ENCODE results near the gene TMEM74B. TPM values are rescaled to one million over a fixed set of nuclear protein-coding genes. Genes with fewer than 3 reads are reported as not detected.

Gene TMEM74B
- total RNA-seq, 1 donor from 2014 or later: 1.9 TPM

DNA sequence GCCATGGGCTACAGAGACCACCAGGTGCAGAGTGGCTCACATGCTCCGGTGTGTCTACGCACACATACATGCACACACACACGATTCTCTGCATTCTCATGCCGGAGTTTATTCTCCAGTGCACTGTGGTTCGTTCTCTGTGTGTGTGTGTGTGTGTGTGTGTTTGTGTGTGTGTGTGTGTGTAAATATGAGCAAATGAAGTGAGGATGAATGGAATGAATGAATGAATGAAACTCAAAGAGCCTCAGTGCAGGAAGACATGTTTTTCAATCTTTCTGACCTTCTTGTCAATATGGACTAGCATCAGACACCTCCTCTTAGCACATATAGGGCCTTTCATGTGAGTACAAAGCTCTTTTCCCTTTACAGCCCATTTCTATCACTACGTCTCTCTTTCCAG is 1.6 kb downstream of the TMEM74B start:
- peaks cover 27% of the 10 kb centered on the region for H3K27me3 Mint-ChIP-seq
- no peaks in the 10 kb centered on the region for H3K9me3 Mint-ChIP-seq
- H3K27ac Mint-ChIP-seq: no peak overlapping the region
- peaks cover 10% of the 10 kb centered on the region for H3K4me1 Mint-ChIP-seq
- DNase-seq: no peak
- H3K36me3 Mint-ChIP-seq (ENCODE audit: low read depth): no peaks in the 10 kb centered on the region
- intact Hi-C loops (cut with micrococcal nuclease): no loop called here
- peak overlapping the region; percentile 18 for H3K4me3 Mint-ChIP-seq

DNA sequence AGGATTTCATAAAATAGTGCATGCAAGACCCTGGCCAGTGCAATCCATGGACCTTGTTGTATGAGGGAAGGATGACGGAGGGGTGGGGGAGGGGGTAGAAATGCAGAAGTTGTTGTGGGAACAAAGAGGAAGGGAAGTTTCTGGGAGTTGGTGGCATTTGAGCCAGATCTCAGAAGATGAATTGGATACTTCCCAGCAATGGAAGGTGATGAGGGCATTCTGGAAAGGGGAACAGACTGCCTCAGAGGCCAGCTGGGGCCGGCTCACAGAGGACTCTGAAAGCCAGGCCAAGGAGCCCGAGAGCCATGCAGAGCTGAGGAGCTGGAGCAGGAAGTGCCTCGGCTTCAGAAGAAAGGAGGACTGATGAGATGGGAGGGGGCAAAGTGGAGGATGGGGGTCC is 2.7 kb downstream of the TMEM74B start:
- Mint-ChIP-seq H3K9me3 (no peaks in the 10 kb centered on the region), H3K4me3 (no peak overlapping the region), H3K4me1 (peaks cover 10% of the 10 kb centered on the region), H3K27ac (no peak overlapping the region), H3K27me3 (peaks cover 27% of the 10 kb centered on the region), H3K36me3 (ENCODE audit: low read depth) (no peaks in the 10 kb centered on the region)
- DNase-seq: no peak
- intact Hi-C loops (cut with micrococcal nuclease): no loop called here

DNA sequence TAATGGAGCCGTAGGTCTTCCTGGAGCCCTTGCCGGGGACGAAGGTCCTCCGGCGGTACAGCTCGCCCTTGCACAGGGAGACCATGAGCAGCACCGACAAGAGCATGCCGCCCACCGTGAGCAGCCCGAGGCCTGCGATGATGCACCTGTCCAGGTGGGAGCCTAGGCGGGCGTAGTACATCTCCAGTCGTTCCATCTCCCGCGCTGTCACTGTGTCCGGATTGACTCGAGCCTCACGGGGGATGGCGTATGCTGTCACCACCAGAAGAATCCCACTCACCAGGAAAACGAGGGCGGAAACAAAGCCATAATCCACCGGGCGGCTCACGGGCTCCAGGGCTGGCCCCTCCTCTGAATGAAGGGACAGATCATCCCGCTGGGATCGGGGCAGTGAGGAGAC is 3.8 kb downstream of the TMEM74B start:
- intact Hi-C loops (cut with micrococcal nuclease): no loop called here
- Mint-ChIP-seq H3K4me1 (peaks cover 8% of the 10 kb centered on the region), H3K36me3 (ENCODE audit: low read depth) (no peaks in the 10 kb centered on the region), H3K9me3 (no peaks in the 10 kb centered on the region), H3K4me3 (no peak overlapping the region), H3K27me3 (peaks cover 25% of the 10 kb centered on the region), H3K27ac (no peak overlapping the region)
- no peak for DNase-seq

DNA sequence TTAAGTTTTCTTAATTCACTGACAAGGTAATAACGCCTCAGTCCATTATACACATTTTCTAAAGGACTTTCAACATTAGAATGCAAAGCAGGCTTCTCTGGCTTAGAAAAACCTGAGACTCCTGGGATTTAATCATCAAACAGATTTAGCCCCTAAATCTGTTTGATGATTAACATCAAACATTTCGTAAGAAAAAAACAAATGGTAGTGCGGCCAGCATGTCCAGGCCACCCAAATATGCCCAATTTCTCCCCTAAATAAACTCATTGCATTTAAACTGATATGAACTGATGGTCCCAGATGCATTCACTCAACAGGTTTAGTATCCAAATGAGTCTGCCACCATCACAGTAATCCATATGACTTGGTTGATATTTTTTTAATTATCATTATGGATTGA is 6.2 kb downstream of the TMEM74B start:
- no peak for DNase-seq

DNA sequence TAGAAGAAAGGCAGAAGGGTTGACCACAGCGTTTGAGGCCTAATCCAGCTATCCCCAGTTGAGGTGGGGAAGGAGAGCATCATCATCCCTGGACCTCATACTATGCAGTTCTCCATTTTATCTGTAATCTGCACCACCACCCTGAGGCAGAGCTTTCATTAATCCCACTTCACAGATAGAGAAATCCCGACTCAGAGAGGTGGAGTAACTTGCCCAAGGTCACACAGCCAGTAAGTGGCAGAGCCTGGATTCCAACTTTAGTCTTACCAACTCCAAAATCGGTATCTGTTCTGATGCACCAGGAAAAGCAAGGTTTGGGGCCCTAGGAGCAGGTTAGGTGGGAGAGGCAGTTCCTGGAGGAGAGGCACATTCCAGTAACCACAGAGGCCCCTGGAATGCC is 6.7 kb downstream of the TMEM74B start:
- peaks cover 7% of the 10 kb centered on the region for H3K27me3 Mint-ChIP-seq
- H3K36me3 Mint-ChIP-seq (ENCODE audit: low read depth): peaks cover 7% of the 10 kb centered on the region
- no peaks in the 10 kb centered on the region for H3K4me1 Mint-ChIP-seq
- H3K4me3 Mint-ChIP-seq: no peak overlapping the region
- intact Hi-C loops (cut with micrococcal nuclease): no loop called here
- DNase-seq: no peak
- H3K27ac Mint-ChIP-seq: no peak overlapping the region
- no peaks in the 10 kb centered on the region for H3K9me3 Mint-ChIP-seq

More for the DNA sequence above, 6.2 kb downstream of the TMEM74B start:
- H3K4me3 Mint-ChIP-seq: no peak overlapping the region
- no peak overlapping the region for H3K27ac Mint-ChIP-seq
- peaks cover 7% of the 10 kb centered on the region for H3K36me3 Mint-ChIP-seq (ENCODE audit: low read depth)
- no peaks in the 10 kb centered on the region for H3K9me3 Mint-ChIP-seq
- H3K4me1 Mint-ChIP-seq: no peaks in the 10 kb centered on the region
- H3K27me3 Mint-ChIP-seq: peaks cover 12% of the 10 kb centered on the region
- intact Hi-C loops (cut with micrococcal nuclease): no loop called here

DNA sequence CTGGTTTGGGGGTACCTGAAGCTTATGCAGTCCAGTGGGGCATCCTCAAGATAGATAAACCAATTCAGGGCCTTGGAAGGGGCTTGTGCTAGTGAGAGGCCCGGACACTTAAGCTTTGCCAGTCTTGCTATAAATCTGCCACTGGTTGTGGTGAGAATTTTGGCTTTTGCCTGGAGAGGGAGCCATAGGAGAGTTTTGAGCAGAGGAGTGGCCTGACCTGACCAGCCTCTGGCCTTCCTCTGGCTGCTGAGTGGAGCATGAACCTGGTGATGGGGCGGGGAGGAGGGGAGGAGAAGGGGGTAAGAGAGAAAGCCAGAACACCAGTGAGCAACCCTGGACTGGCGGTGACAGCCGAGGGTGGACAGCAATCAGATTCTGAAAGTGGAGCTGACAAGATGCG is 7.1 kb downstream of the TMEM74B start:
- H3K36me3 Mint-ChIP-seq (ENCODE audit: low read depth): peaks cover 7% of the 10 kb centered on the region
- no peak overlapping the region for H3K27ac Mint-ChIP-seq
- intact Hi-C loops (cut with micrococcal nuclease): no loop called here
- no peak for DNase-seq
- peaks cover 3% of the 10 kb centered on the region for H3K27me3 Mint-ChIP-seq
- no peaks in the 10 kb centered on the region for H3K4me1 Mint-ChIP-seq
- no peak overlapping the region for H3K4me3 Mint-ChIP-seq
- H3K9me3 Mint-ChIP-seq: no peaks in the 10 kb centered on the region

DNA sequence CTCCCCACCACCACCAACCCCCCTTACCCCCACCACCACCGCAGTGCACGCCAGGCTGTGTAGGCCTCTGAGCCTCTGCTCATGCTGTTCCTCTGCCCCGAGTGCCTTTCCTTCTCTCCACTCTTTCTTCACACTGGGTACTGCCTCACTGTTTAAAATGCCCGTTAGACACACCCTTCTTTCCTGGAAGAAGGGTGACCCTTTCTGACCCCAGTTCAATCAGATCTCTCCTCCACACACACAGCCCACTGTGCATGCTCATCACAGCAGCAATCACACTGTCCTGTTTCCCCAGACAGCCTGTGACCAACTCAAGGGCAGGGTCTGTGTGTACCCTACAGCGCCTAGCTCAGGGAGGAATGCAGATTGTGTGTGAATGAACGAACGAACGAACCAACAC is 10.0 kb downstream of the TMEM74B start:
- H3K9me3 Mint-ChIP-seq: no peaks in the 10 kb centered on the region
- H3K36me3 Mint-ChIP-seq (ENCODE audit: low read depth): peaks cover 26% of the 10 kb centered on the region
- H3K4me1 Mint-ChIP-seq: no peaks in the 10 kb centered on the region
- H3K4me3 Mint-ChIP-seq: no peak overlapping the region
- H3K27ac Mint-ChIP-seq: no peak overlapping the region
- intact Hi-C loops (cut with micrococcal nuclease): no loop called here
- no peaks in the 10 kb centered on the region for H3K27me3 Mint-ChIP-seq
- no peak for DNase-seq

DNA sequence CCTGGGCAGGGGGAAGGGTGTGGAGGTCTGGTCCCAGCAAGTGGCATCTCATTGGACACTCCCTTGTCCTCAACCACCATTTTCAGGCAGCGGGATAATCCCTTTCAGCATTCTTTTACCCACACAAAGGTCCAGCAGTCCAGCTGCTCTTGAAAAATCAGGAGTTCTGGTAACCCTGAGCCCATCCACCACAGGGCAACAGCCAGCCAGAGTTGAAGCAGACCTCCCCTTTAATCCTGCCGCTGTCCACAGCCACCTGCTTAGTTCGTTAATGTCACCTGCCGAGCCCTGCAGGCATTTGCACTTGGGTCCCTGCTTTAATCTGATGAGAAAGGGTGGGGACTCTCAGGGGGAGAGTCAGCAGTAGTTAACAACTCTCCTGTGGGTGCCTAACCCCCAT is 11.1 kb downstream of the TMEM74B start:
- no peak overlapping the region for H3K4me3 Mint-ChIP-seq
- no peak overlapping the region for H3K27ac Mint-ChIP-seq
- no peaks in the 10 kb centered on the region for H3K27me3 Mint-ChIP-seq
- H3K36me3 Mint-ChIP-seq (ENCODE audit: low read depth): peaks cover 33% of the 10 kb centered on the region
- no peaks in the 10 kb centered on the region for H3K4me1 Mint-ChIP-seq
- no peaks in the 10 kb centered on the region for H3K9me3 Mint-ChIP-seq
- no peak for DNase-seq
- intact Hi-C loops (cut with micrococcal nuclease): no loop called here

DNA sequence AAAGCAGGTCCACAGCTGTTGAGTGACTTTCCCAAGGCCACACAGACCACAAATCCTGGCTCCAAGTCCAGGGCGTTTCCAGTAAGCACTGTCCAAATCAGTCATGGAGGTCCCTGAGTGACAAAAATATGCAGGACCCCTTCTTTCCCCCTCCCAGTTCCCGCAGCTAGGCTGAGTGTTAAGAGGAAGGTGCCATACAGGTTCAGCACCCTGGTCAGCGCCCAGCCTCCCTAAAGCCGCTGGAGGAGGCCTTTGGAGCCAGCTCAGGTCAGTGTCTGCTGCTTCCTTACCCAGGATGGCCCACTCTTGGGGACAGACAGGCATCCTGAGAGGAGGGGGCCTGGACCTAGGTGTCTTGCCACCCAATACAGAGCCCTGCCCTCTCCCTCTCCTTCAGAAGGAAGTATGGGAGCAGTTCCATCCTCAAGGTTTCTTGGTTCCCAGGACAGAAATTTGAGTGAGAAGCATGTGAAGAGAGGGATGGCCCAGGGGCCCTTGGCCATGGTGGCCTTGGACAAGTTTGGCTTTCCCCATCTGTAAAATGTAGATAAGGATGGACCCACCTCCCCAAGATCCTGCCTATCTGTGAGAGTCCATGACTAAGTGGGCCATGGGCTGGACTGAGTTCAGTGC is 13.2 kb downstream of the TMEM74B start:
- H3K9me3 Mint-ChIP-seq: no peaks in the 10 kb centered on the region

DNA sequence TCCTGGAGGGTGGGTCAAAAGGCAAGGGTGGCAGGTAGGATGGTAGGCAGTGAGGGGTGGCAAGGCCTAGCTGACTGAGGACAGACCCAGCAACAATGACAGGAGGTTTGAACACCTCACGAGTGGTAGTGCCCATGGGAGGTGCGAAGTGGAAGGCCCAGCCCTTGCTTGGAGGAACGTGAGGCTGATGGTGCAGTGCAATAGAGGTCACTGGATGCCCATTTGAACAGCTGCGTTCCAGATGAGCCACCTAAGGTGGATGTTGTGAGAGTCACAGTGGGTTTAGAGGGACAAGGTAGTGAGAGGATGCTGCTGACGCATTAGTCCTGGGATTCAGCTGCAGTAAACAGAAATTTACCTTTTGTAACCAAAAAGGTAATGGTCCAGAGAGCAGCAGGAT is 15.6 kb downstream of the TMEM74B start:
- Mint-ChIP-seq H3K36me3 (ENCODE audit: low read depth) (peaks cover 64% of the 10 kb centered on the region), H3K4me3 (no peak overlapping the region)

More for the DNA sequence above, 13.2 kb downstream of the TMEM74B start:
- H3K4me3 Mint-ChIP-seq: no peak overlapping the region
- H3K36me3 Mint-ChIP-seq (ENCODE audit: low read depth): peaks cover 48% of the 10 kb centered on the region
- no peaks in the 10 kb centered on the region for H3K27me3 Mint-ChIP-seq
- peaks cover 2% of the 10 kb centered on the region for H3K4me1 Mint-ChIP-seq
- intact Hi-C loops (cut with micrococcal nuclease): no loop called here
- DNase-seq: peak; percentile 75
- H3K27ac Mint-ChIP-seq: no peak overlapping the region

DNA sequence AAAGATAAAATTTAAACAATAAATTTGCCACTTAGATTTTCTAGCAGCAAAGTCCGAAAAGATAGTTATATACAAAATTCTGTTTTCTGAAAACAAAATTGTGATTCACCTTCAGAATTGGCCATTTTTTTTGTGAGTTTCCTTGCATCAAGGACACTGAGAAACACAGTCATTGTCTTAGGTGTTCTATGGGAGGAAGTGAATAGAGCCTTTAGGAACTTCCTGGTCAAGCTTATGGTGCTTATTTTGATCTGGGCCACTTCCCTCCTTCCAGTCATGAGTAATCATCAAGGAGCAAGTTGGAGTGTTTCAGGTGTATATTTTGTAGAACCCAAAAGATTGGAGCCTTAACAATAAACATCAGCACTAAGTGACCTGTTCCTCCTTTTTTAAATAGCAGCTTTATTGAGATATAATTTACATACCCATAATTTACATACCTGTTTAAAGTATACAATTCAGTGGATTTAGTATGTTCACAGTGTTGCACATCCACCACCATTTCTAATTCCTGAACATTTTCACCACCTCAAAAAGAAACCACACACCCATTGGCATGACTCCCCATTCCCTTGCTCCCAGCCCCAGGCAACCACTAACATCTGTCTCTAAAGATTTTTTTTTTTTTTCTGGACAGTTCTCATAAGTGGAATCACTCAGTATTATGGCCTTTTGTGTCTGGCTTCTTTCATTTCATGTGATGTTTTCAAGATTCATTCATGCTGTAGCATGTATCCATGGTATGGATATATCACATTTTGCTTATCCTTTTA is 17.6 kb downstream of the TMEM74B start:
- peaks cover 3% of the 10 kb centered on the region for H3K4me1 Mint-ChIP-seq
- no peak for DNase-seq
- H3K27ac Mint-ChIP-seq: no peak overlapping the region
- intact Hi-C loops (cut with micrococcal nuclease): no loop called here
- no peaks in the 10 kb centered on the region for H3K27me3 Mint-ChIP-seq
- H3K9me3 Mint-ChIP-seq: no peaks in the 10 kb centered on the region
- peaks cover 74% of the 10 kb centered on the region for H3K36me3 Mint-ChIP-seq (ENCODE audit: low read depth)
- H3K4me3 Mint-ChIP-seq: no peak overlapping the region

More for the DNA sequence above, 15.6 kb downstream of the TMEM74B start:
- intact Hi-C loops (cut with micrococcal nuclease): no loop called here
- Mint-ChIP-seq H3K27me3 (no peaks in the 10 kb centered on the region), H3K9me3 (no peaks in the 10 kb centered on the region), H3K27ac (no peak overlapping the region), H3K4me1 (peaks cover 3% of the 10 kb centered on the region)
- DNase-seq: no peak

DNA sequence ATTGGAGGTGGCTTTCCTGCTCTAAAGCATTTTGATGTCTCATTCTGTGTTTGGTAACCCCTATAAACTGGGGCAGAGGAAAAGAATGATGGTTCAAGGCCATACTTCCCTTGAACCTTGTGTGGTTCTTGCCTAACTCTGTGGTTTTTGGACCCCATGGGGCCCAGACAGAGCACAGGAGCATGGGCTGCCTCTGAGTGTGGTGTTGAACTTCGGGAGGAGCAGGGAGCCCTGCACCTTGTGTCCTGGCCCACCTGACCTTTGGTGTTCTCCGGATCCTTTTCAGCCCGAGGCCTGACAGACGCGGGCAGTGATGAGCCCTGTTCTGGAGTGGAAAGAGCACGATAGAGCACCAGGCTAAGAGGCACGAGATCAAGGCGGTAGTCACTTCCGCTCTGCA is 18.8 kb downstream of the TMEM74B start:
- no peak for DNase-seq
- intact Hi-C loops (cut with micrococcal nuclease): no loop called here
- Mint-ChIP-seq H3K4me3 (no peak overlapping the region), H3K27me3 (no peaks in the 10 kb centered on the region), H3K27ac (no peak overlapping the region), H3K4me1 (peaks cover 3% of the 10 kb centered on the region), H3K36me3 (ENCODE audit: low read depth) (peaks cover 72% of the 10 kb centered on the region), H3K9me3 (no peaks in the 10 kb centered on the region)

DNA sequence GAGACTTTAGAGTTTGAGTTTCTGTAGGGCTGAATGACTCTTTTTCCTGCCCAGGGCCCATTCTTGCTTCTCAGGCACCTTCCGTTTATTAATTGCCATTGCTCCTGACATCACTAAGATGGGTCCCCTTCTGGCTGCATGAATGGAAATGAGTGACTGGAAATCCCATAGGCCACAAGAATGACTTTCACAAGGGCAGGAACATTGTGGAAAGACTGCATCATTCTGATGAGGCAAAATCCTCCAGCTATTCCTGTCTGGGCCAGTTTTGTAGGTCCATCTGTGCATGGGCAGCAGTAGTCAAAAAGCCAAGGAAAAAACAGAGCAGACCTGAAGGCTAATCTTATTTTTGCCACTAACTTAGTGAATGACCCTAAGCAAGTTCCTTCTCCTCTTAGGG is 19.3 kb downstream of the TMEM74B start:
- Mint-ChIP-seq H3K4me1 (peaks cover 3% of the 10 kb centered on the region), H3K9me3 (no peaks in the 10 kb centered on the region), H3K4me3 (no peak overlapping the region), H3K36me3 (ENCODE audit: low read depth) (peaks cover 73% of the 10 kb centered on the region), H3K27ac (no peak overlapping the region), H3K27me3 (no peaks in the 10 kb centered on the region)
- intact Hi-C loops (cut with micrococcal nuclease): no loop called here
- DNase-seq: no peak

DNA sequence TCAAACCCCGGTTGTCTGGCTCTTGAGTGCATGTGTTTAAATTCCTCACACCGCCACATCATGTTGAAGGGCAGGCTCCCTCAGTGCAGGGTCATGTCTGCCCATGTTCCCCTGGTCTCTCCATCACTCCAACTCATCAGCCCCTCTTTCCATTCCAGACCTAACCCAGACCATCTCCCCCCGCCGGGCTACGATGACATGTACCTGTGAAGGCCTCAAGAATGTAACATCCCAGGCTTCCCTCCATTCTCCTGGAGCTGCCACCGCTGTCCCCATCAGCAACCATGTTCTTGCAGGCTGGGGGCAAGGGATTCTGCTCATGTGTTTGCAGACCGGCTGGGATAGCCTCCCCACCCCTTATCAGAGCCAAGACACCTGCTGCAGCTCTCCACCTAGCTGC is 19.9 kb downstream of the TMEM74B start:
- no peaks in the 10 kb centered on the region for H3K27me3 Mint-ChIP-seq
- no peaks in the 10 kb centered on the region for H3K9me3 Mint-ChIP-seq
- H3K4me1 Mint-ChIP-seq: peaks cover 3% of the 10 kb centered on the region
- no peak overlapping the region for H3K4me3 Mint-ChIP-seq
- no peak for DNase-seq
- intact Hi-C loops (cut with micrococcal nuclease): no loop called here
- peaks cover 72% of the 10 kb centered on the region for H3K36me3 Mint-ChIP-seq (ENCODE audit: low read depth)
- peak overlapping the region; percentile 37 for H3K27ac Mint-ChIP-seq

All from activated CD4-positive, alpha-beta T cell treated with anti-CD3 and anti-CD28 coated beads, Interleukin-2, amount 10 ng/mL, durations not matched to agents 24 days and 14 days (primary cell).